Mesendoderm (in vitro differentiated cells): Measurements from ENCODE around the gene LRGUK.
A peak's percentile ranks its signal among the peaks of the same experiment; 100 is the strongest.

Source experiments
- DNase-seq: peaks from one replicate; pipeline ENCODE4 v3.0.0; 2013
- H2AK5ac ChIP-seq: 2 replicates; pipeline ENCODE4 v1.6.1; 2013; ENCODE audit warnings: low read length, inconsistent platforms
- H2BK120ac ChIP-seq: 2 replicates; pipeline ENCODE4 v1.6.1; 2013; ENCODE audit warnings: low read depth, mild to moderate bottlenecking, low read length, moderate library complexity, mixed read lengths
- H2BK15ac ChIP-seq: replicated peaks from 2 replicates; pipeline ENCODE4 v1.6.1; 2013; ENCODE audit warnings: low read depth, mild to moderate bottlenecking, moderate library complexity
- H2BK5ac ChIP-seq: 2 replicates; pipeline ENCODE4 v1.6.1; 2013; ENCODE audit warnings: low read length, inconsistent platforms
- H3K18ac ChIP-seq: 2 replicates; pipeline ENCODE4 v1.6.1; 2013; ENCODE audit warnings: mild to moderate bottlenecking, low read length, mixed read lengths
- H3K23ac ChIP-seq: one replicate; pipeline ENCODE4 v1.6.1; 2013; ENCODE audit warnings: low read length
- H3K27ac ChIP-seq: 2 replicates; pipeline ENCODE4 v1.5.1; 2013; ENCODE audit warnings: low read depth, mild to moderate bottlenecking, inconsistent platforms, low read length, moderate library complexity
- H3K27me3 ChIP-seq: 2 replicates; pipeline ENCODE4 v1.6.1; 2013; ENCODE audit warnings: low read length, control low read depth, mild to moderate bottlenecking, inconsistent platforms; ENCODE audit not compliant: insufficient read depth, poor library complexity
- H3K36me3 ChIP-seq: 2 replicates; pipeline ENCODE4 v1.6.1; 2013; ENCODE audit warnings: low read length, inconsistent platforms; ENCODE audit not compliant: control insufficient read depth, insufficient read depth
- H3K4ac ChIP-seq: one replicate; pipeline ENCODE4 v1.6.1; 2013; ENCODE audit warnings: low read depth, mild to moderate bottlenecking, low read length, moderate library complexity
- H3K4me1 ChIP-seq: 2 replicates; pipeline ENCODE4 v1.6.1; 2013; ENCODE audit warnings: low read depth, low read length, inconsistent platforms; ENCODE audit not compliant: control insufficient read depth
- H3K4me2 ChIP-seq: 2 replicates; pipeline ENCODE4 v1.6.1; 2013; ENCODE audit warnings: low read length
- H3K4me3 ChIP-seq: 2 replicates; pipeline ENCODE4 v1.5.1; 2013; ENCODE audit warnings: mild to moderate bottlenecking, low read length
- H3K56ac ChIP-seq: one replicate; pipeline ENCODE4 v1.6.1; 2013; ENCODE audit warnings: low read length
- H3K79me1 ChIP-seq: 2 replicates; pipeline ENCODE4 v1.6.1; 2013; ENCODE audit warnings: low read length, inconsistent platforms
- H3K79me2 ChIP-seq: 2 replicates; pipeline ENCODE4 v1.6.1; 2013; ENCODE audit warnings: mild to moderate bottlenecking, low read length; ENCODE audit not compliant: control insufficient read depth, insufficient read depth
- H3K9ac ChIP-seq: 2 replicates; pipeline ENCODE4 v1.6.1; 2013; ENCODE audit warnings: low read length, inconsistent platforms
- H4K5ac ChIP-seq: one replicate; pipeline ENCODE4 v1.6.1; 2013; ENCODE audit warnings: low read length
- H4K8ac ChIP-seq: one replicate; pipeline ENCODE4 v1.6.1; 2013; ENCODE audit warnings: low read depth, mild to moderate bottlenecking, control low read depth, low read length, moderate library complexity
- WGBS: extraction: QIAGEN DNeasy Blood & Tissue Kit; methylation state at CpG from one replicate; pipeline ENCODE4 v1.1.7; 2013; ENCODE audit warnings: low lambda C conversion rate, missing lambda C conversion rate; ENCODE audit not compliant: insufficient coverage; ENCODE audit errors: extremely low coverage; 5-methylcytosine and 5-hydroxymethylcytosine counted together

The LRGUK gene

DNA sequence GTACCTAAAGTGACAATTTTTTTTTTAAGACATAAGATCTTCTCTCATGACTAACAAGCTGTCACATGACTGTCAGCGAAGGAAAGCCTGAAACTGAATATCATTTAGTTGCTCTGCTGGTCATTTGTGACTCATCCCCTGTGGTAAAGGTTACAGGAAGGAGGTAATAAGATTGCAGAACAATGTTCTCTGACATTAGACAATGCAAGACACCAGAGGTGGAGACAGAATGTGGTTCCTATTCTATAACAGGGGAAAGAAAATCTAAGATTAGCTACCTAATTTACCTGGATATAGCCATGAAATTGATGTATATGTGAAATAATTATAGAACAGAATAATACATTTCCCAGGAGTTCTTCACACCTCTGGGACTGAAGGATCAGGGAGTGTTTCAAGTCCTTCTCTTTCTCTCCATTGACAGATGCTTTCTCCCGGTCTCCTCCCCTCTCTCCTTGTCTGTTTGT, 47.7 kb downstream of the LRGUK start:
- H3K4ac ChIP-seq: no peak overlapping the region
- no peaks in the 10 kb centered on the region for H3K4me1 ChIP-seq
- no peak overlapping the region for H3K9ac ChIP-seq
- no CpG with 5 or more reads among the region's 2 CpGs for WGBS
- peak; percentile 52 for DNase-seq
- H2BK120ac ChIP-seq: no peak overlapping the region
- no peak overlapping the region for H4K5ac ChIP-seq
- no peaks in the 10 kb centered on the region for H3K27me3 ChIP-seq
- no peak overlapping the region for H2BK15ac ChIP-seq
- no peak overlapping the region for H3K27ac ChIP-seq
- H2AK5ac ChIP-seq: no peak overlapping the region
- no peaks in the 10 kb centered on the region for H3K36me3 ChIP-seq
- H3K23ac ChIP-seq: no peak overlapping the region
- no peak overlapping the region for H3K56ac ChIP-seq
- H3K79me2 ChIP-seq: no peaks in the 10 kb centered on the region
- no peak overlapping the region for H3K4me2 ChIP-seq
- H3K18ac ChIP-seq: no peak overlapping the region
- no peak overlapping the region for H2BK5ac ChIP-seq
- no peak overlapping the region for H4K8ac ChIP-seq
- no peak overlapping the region for H3K4me3 ChIP-seq
- no peaks in the 10 kb centered on the region for H3K79me1 ChIP-seq

GRCh38 chr7:134175334-134176036, 48.3 kb downstream of the LRGUK start:
- Histone ChIP-seq H3K79me2 (no peaks in the 10 kb centered on the region), H3K4me2 (no peak overlapping the region), H3K79me1 (no peaks in the 10 kb centered on the region), H3K27me3 (no peaks in the 10 kb centered on the region), H3K4me1 (no peaks in the 10 kb centered on the region), H3K56ac (no peak overlapping the region), H4K8ac (no peak overlapping the region), H2AK5ac (no peak overlapping the region), H4K5ac (no peak overlapping the region), H3K18ac (no peak overlapping the region), H2BK15ac (no peak overlapping the region), H3K27ac (no peak overlapping the region), H3K9ac (no peak overlapping the region), H3K36me3 (no peaks in the 10 kb centered on the region), H3K4ac (no peak overlapping the region), H2BK120ac (no peak overlapping the region), H3K4me3 (no peak overlapping the region), H3K23ac (no peak overlapping the region), H2BK5ac (no peak overlapping the region)
- DNase-seq: no peak
- no CpG with 5 or more reads among the region's 6 CpGs for WGBS

- Histone ChIP-seq H3K4me1 (no peaks in the 10 kb centered on the region), H2BK120ac (no peak overlapping the region), H3K9ac (no peak overlapping the region), H3K79me2 (no peaks in the 10 kb centered on the region), H3K4me3 (no peak overlapping the region), H2BK15ac (no peak overlapping the region), H3K18ac (no peak overlapping the region), H3K4me2 (no peak overlapping the region), H3K79me1 (no peaks in the 10 kb centered on the region), H3K27ac (no peak overlapping the region), H3K23ac (no peak overlapping the region), H2BK5ac (no peak overlapping the region), H4K8ac (no peak overlapping the region), H4K5ac (no peak overlapping the region), H3K36me3 (no peaks in the 10 kb centered on the region), H3K4ac (no peak overlapping the region), H2AK5ac (no peak overlapping the region), H3K27me3 (no peaks in the 10 kb centered on the region), H3K56ac (no peak overlapping the region)
- no CpG with 5 or more reads among the region's 4 CpGs for WGBS
- DNase-seq: peak; percentile 29
These were observed 48.9 kb downstream of the LRGUK start for GRCh38 chr7:134176037-134176350.

- no peaks in the 10 kb centered on the region for H3K79me1 ChIP-seq
- H3K18ac ChIP-seq: no peak overlapping the region
- WGBS: no CpG with 5 or more reads among the region's 6 CpGs
- H2BK15ac ChIP-seq: no peak overlapping the region
- H3K4ac ChIP-seq: no peak overlapping the region
- no peaks in the 10 kb centered on the region for H3K79me2 ChIP-seq
- no peak for DNase-seq
- no peaks in the 10 kb centered on the region for H3K4me1 ChIP-seq
- H3K36me3 ChIP-seq: no peaks in the 10 kb centered on the region
- no peak overlapping the region for H3K56ac ChIP-seq
- H2BK120ac ChIP-seq: no peak overlapping the region
- H4K8ac ChIP-seq: no peak overlapping the region
- no peak overlapping the region for H2BK5ac ChIP-seq
- no peak overlapping the region for H3K23ac ChIP-seq
- no peak overlapping the region for H4K5ac ChIP-seq
- no peak overlapping the region for H3K4me3 ChIP-seq
- no peak overlapping the region for H3K27ac ChIP-seq
- no peak overlapping the region for H3K9ac ChIP-seq
- H3K27me3 ChIP-seq: no peaks in the 10 kb centered on the region
- no peak overlapping the region for H2AK5ac ChIP-seq
- no peak overlapping the region for H3K4me2 ChIP-seq
These were observed 52.2 kb downstream of the LRGUK start for GRCh38 chr7:134179036-134180011.

DNA sequence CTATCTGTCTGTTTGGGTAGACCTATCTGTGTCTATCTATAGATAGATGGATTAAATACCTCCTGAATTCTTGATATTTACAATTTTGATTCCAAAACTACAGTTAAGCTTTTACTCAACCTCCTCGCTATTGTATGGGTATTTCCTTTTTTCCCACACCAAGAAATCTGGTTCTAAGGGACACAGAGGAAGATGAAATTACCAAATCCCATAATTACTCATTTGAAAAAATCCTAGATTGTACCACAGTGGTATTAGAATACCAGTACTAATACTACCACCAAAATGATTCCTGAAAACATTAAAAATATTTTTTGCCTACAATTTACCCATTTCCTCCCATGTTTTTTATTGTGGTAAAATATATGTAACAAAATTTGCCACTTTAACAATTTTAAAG, 53.2 kb downstream of the LRGUK start:
- WGBS: no CpG with 5 or more reads among the region's 1 CpG
- Histone ChIP-seq H2BK5ac (no peak overlapping the region), H4K5ac (no peak overlapping the region), H3K9ac (no peak overlapping the region), H2AK5ac (no peak overlapping the region), H3K4me2 (no peak overlapping the region), H3K56ac (no peak overlapping the region), H3K18ac (no peak overlapping the region), H2BK15ac (no peak overlapping the region), H3K23ac (no peak overlapping the region), H3K27ac (no peak overlapping the region), H3K79me1 (no peaks in the 10 kb centered on the region), H4K8ac (no peak overlapping the region), H3K79me2 (no peaks in the 10 kb centered on the region), H3K27me3 (no peaks in the 10 kb centered on the region), H2BK120ac (no peak overlapping the region), H3K4me1 (no peaks in the 10 kb centered on the region), H3K4me3 (no peak overlapping the region), H3K4ac (no peak overlapping the region), H3K36me3 (no peaks in the 10 kb centered on the region)
- DNase-seq: no peak
